ENCODE results near the gene TAGLN3. TPM values are rescaled to one million over a fixed set of nuclear protein-coding genes. Genes with fewer than 3 reads are reported as not detected.

Gene TAGLN3
- total RNA-seq, 1 donor from 2014 or later, result 1.8 TPM

DNA sequence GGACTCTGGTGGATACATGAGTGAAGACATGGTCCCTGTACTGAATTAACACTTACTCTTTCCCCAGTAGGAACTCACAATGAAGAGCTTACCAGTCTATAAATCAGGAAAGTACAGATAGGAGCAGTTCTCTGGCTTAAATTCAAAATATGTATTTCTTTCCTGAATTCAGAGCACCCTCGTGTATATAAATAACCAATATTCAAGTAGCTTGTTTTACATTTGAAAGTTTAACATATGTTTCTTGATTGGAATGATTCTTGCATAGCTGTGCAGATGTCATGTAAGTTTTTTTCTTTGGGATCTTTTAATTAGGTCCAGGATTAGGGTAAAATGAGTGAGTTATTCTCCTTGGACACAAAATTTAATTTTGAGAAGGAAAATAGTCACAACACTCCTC, 21.0 kb downstream of the TAGLN3 start:
- H3K27me3 ChIP-seq (ENCODE audit: control insufficient read depth, insufficient read depth, low read length), result no peaks in the 10 kb centered on the region
- H3K4me3 ChIP-seq (ENCODE audit: low read depth, low read length), result no peak overlapping the region
- DNase-seq (ENCODE audit: low read depth) (no peak), FAIRE-seq (no peak)
- no peaks in the 10 kb centered on the region for H3K36me3 ChIP-seq (ENCODE audit: control insufficient read depth, insufficient read depth, low read length)
- TF ChIP-seq, protein P1, sequence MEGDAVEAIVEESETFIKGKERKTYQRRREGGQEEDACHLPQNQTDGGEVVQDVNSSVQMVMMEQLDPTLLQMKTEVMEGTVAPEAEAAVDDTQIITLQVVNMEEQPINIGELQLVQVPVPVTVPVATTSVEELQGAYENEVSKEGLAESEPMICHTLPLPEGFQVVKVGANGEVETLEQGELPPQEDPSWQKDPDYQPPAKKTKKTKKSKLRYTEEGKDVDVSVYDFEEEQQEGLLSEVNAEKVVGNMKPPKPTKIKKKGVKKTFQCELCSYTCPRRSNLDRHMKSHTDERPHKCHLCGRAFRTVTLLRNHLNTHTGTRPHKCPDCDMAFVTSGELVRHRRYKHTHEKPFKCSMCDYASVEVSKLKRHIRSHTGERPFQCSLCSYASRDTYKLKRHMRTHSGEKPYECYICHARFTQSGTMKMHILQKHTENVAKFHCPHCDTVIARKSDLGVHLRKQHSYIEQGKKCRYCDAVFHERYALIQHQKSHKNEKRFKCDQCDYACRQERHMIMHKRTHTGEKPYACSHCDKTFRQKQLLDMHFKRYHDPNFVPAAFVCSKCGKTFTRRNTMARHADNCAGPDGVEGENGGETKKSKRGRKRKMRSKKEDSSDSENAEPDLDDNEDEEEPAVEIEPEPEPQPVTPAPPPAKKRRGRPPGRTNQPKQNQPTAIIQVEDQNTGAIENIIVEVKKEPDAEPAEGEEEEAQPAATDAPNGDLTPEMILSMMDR (IDR thresholded peaks at IDR 0.05; ENCODE audit: insufficient read depth, low read length, severe bottlenecking), result no peak

DNA sequence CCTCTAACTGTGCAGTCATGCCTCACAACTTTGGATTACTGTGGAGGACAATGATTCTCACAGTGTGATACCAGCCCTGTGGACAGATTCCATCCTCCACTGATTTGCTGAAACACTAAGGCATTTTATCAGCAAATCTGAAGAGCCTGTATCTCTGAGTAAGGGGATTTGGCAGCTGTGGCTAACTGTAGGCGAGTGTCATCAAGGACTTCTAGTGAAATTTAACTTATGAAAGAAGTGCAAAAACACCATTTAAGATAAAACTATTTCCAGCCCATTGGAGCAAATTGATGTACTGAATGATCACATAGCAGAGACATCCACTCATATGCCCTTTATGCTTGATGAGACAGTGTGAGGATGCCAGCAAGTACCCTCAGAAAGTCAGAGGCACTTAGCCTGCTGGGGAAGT, 22.0 kb downstream of the TAGLN3 start:
- TF ChIP-seq, protein P1 (IDR thresholded peaks at IDR 0.05; ENCODE audit: insufficient read depth, low read length, severe bottlenecking), result no peak
- no peak for FAIRE-seq
- DNase-seq (ENCODE audit: low read depth), result no peak
- Histone ChIP-seq H3K36me3 (ENCODE audit: control insufficient read depth, insufficient read depth, low read length) (no peaks in the 10 kb centered on the region), H3K27me3 (ENCODE audit: control insufficient read depth, insufficient read depth, low read length) (no peaks in the 10 kb centered on the region), H3K4me3 (ENCODE audit: low read depth, low read length) (no peak overlapping the region)

DNA sequence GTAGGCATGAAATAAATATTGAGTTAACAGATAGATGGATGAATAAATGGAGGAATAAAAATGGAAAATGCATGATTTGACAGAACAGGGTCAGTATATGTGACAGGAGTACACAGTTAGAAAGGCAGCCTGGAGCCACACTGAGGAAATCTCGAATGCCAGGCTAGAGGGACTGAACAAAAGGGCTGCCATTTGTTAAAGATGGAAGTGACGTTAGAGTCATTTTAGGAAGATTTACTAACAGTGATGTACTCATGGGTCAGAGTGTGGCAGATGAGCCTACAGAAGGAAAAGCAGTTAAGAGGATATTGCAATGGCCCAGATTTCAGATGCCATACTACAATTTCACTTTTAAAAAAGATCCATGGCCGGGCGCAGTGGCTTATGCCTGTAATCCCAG, 28.4 kb downstream of the TAGLN3 start:
- DNase-seq (ENCODE audit: low read depth) (no peak), FAIRE-seq (no peak)

DNA sequence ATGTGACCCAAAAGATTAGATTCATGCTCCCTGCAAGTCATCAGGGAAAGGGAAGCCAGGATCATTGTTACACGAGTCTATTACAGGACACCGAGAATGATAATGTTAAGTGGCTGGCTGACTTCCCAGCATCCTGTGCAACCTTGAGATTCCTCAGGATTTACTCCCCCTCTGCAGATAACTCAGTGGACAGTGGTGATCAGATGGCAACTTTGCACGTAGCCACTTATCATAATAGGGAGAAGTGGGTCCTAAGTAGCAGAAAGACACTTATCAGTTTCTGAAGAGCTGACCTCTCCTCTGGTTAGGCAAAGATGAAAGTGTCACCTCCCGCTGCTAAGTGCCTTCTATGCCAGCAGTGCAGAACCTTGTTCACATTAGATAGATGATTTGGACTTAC, 29.1 kb downstream of the TAGLN3 start:
- H3K36me3 ChIP-seq (ENCODE audit: control insufficient read depth, insufficient read depth, low read length), result no peaks in the 10 kb centered on the region
- H3K27me3 ChIP-seq (ENCODE audit: control insufficient read depth, insufficient read depth, low read length), result no peaks in the 10 kb centered on the region
- TF ChIP-seq, protein P1 (IDR thresholded peaks at IDR 0.05; ENCODE audit: insufficient read depth, low read length, severe bottlenecking), result no peak
- DNase-seq (ENCODE audit: low read depth) (no peak), FAIRE-seq (no peak)
- no peak overlapping the region for H3K4me3 ChIP-seq (ENCODE audit: low read depth, low read length)

More for the DNA sequence above, 28.4 kb downstream of the TAGLN3 start:
- no peaks in the 10 kb centered on the region for H3K36me3 ChIP-seq (ENCODE audit: control insufficient read depth, insufficient read depth, low read length)
- no peaks in the 10 kb centered on the region for H3K27me3 ChIP-seq (ENCODE audit: control insufficient read depth, insufficient read depth, low read length)
- H3K4me3 ChIP-seq (ENCODE audit: low read depth, low read length), result no peak overlapping the region
- TF ChIP-seq, protein P1 (IDR thresholded peaks at IDR 0.05; ENCODE audit: insufficient read depth, low read length, severe bottlenecking), result no peak

DNA sequence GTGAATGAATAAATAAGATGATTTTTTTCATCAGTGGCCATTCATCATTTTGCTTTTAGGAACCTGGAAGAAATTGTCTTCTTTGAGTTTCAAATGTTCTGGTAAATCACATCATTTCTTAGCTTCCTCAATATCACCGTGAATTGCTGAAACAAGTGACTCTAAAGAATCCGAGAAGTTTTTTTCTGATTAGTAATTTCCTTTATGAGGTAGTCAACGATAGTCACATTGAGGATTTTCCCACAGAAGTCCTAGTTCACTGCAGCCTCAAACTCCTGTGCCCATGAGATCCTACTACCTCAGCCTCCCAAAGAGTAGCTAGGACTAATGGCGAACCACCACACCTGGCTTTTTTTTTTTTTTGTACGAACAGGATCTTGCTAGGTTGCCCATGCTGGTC, 32.2 kb downstream of the TAGLN3 start:
- no peaks in the 10 kb centered on the region for H3K27me3 ChIP-seq (ENCODE audit: control insufficient read depth, insufficient read depth, low read length)
- TF ChIP-seq, protein P1 (IDR thresholded peaks at IDR 0.05; ENCODE audit: insufficient read depth, low read length, severe bottlenecking), result no peak
- no peak overlapping the region for H3K4me3 ChIP-seq (ENCODE audit: low read depth, low read length)
- no peak for DNase-seq (ENCODE audit: low read depth)
- FAIRE-seq, result no peak
- no peaks in the 10 kb centered on the region for H3K36me3 ChIP-seq (ENCODE audit: control insufficient read depth, insufficient read depth, low read length)

DNA sequence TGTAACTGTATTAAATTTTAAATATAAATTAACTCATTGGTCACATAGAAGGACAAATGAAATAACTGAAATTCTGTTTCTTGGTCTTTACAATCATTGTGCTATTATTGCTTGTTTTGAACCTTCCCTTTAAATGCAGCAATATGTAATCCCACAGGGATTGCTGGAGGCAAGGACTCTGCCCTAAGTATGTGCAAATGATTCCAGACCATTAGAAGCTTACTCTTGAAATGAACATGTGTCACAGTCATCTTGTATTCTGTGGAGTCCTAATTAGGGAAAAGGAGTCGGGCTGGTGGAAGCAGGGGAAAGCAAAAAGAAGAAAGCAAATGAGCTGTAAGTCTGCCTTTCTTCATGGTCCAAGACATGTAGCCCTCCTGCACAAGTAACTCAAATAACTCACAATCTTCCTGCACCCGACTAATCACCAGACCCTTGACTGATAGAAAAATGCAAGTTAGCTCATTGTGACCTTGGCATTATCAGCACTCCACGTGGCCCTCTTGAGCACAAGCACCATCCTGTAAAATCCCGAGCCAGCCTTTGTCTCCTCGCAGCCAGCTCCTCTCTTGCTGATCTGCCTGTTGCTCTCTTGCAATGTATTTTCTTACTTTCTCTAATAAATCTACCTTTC, 33.5 kb downstream of the TAGLN3 start:
- no peak overlapping the region for H3K4me3 ChIP-seq (ENCODE audit: low read depth, low read length)
- no peaks in the 10 kb centered on the region for H3K36me3 ChIP-seq (ENCODE audit: control insufficient read depth, insufficient read depth, low read length)
- FAIRE-seq (no peak), DNase-seq (ENCODE audit: low read depth) (no peak)
- TF ChIP-seq, protein P1 (IDR thresholded peaks at IDR 0.05; ENCODE audit: insufficient read depth, low read length, severe bottlenecking), result no peak
- no peaks in the 10 kb centered on the region for H3K27me3 ChIP-seq (ENCODE audit: control insufficient read depth, insufficient read depth, low read length)

Measured in bronchial epithelial cell (primary cell).